Ammon's horn (tissue), 1 donor: Measurements from ENCODE around the gene TMEM59.
"Not testable (repeated sequence)": the region's sequence is repeated elsewhere in the genome, so short reads cannot be mapped to it uniquely, and the experiment has no call there.

ENCODE experiments used
- DNase-seq: peaks from one replicate; pipeline ENCODE4 v3.0.0-alpha.2; 2016; ENCODE audit warnings: low spot score

The TMEM59 gene

DNA sequence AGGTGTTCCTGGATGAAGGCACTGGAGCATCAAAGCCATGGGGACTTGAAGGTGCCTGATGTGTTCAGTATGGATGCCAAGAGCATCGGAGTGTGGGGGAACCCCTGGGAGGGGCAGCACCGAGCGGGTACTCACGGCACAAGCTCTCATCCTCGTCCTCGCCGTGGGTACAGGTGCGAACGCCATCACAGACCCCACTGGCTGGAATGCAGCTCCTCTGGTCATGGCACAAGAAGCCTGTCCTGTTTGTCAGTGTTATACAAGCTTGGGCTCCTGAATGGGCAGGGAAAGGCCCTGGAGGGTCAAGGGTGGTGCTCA is 41.0 kb downstream of the TMEM59 start:
- DNase-seq: no peak

DNA sequence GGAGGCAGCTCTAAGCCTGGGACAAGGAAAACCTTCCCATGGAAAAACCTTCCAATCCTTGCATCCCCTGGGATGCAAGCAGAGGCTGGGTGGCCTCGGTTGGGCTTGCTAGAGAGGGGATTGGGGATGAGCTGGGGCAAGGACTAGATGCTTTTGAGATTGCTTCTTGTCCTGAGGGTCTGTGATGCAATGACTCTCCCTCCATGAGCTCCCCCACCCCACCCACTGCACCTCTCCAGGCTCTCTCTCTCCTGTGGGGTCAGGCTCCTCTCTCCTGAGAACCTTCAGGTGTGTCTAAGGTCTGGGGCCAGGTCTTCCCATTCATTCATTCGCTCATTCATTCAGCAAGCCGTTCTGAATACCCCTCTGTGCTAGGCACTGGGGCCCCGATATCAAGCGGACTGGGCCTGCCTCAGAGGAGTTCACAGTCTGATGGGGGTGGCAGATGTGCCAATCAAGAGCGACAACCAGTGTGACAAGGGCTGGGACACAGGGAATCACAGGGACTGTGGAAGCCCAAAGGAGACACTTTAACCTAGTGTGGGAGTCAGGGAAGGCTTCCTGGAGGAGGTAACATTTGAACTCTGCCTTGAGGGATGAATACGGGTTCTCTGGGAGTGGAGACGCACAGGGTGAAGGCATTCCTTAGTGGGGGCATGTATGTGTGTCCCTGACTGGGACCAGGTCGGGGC is 41.5 kb downstream of the TMEM59 start:
- no peak for DNase-seq

DNA sequence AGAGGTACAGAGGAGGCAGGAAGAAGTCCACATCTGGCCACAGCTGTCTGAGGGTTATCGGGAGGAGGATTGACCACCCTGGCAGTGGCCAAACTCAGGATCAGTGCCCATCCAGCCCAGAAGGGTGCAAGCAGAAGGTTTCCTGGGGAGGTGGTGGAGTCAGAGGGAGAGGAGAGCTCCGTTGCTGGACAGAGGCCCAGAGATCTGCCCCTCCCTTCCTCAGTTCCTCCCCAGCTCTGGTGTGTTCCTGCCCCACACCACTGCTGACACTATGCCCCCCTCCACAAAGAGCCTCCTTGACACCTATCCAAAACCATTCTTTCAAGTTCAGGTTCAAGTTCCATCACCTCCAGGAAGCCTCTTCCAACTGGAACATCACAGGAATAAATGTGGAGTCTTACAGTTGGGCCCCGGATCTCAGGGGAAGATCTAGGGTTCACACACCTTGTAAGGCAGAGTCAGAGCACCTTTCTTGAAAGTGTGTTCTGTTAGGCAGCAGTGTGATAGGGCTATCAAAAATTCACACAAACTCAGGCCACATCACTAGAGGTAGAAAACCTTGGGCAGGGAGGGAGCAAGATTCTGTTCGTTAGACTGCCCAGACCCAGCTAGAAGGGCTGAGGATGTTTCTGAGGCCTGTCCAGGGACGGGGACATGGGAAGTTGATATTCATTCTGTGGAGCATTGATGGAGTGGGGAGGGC is 42.4 kb downstream of the TMEM59 start:
- no peak for DNase-seq

DNA sequence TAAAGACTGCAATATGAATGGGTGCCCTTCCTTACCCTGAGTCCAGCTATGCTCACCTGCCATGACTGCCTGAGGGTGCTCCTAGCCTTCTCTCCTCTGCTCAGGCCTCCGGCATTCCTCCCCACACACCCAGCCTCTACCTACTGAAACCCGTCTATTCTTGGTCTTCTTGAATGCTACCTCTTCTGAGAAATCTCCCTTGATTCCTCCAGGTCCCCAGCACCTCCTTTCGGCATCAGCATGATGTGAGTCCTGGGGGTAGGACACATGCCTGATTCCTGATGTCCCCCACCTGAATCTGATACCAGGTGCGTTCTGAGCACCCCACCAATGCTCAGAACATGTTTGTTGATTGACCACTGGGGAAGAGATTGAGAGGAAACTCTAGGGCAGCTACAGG is 43.6 kb downstream of the TMEM59 start:
- no peak for DNase-seq

DNA sequence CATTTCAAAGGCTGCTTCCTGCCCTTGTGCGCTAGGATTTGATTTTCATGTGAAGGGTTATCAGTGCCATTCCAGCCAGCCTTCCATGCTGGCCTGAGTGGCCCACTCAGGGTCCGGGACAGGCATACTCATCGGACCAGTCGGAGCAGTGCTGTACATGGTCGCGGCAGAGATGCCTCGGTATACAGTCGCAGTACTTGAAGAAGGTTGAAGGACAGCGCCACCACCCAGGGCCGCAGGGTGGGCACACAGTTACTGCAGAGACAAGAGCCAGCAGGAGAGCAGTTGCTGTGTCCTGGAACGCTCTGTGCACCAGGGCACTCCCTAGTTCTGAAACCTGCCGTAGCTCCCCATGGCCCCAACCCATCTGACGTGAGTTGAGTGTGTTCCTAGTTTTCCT is 44.1 kb downstream of the TMEM59 start:
- DNase-seq: no peak

DNA sequence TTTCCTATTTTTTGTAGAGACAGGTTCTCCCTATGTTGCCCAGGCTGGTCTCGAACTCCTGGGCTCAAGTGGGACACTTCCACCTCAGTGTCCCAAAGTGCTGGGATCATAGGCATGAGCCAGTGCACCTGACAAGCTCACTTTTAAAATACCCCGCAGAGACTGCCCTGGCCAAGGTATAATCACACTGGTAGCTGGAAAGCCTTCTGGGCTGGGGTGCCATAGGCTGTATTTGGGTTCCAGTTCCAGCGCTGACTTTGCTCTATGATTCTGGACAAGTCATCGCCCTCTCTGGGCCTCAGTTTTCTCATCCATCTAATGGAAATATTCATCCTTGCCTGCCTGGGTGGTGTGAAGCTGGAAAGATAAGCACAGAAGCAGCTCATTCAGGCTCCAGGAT is 45.4 kb downstream of the TMEM59 start:
- DNase-seq: no peak

DNA sequence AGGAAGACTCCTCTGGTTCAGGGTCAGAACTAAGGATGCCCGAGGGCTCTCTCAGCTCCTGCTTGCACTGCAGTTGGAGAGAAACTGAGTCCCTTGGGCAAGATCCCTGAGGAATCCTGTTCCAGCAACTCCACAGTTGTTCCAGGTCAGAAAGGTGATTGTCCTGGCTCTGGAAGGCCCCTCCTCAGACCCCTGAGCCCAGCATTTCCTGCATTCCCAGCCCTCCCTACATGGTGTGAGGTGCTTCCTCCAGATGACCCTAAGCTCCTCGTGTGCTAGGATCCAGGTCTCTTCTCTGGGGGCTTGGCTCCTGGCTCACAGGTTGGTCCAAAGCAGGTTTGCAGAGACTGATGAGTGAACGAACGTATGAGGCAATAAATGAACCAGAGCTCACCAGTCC is 46.5 kb downstream of the TMEM59 start:
- no peak for DNase-seq

DNA sequence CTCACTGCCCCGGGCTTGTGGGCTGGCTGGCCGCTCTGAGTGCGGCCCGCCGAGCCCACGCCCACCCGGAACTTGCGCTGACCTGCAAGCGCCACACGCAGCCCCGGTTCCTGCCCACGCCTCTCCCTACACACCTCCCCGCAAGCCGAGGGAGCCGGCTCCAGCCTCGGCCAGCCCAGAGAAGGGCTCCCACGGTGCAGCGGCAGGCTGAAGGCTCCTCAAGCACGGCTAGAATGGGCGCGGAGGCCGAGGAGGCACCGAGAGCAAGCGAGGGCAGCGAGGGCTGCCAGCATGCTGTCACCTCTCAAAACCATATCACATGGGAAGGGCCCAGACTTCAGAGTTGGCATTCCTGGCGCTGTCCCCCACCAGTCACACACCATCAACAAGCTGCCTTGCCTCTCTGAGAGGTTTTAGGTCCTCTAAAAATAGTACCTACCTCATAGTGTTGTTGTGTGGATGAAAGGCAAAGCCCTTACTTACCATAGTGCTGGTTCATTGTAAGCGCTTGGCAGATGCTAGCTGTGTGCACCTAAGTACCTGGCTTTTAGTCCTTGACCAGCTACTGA is 48.4 kb downstream of the TMEM59 start:
- DNase-seq: no peak

DNA sequence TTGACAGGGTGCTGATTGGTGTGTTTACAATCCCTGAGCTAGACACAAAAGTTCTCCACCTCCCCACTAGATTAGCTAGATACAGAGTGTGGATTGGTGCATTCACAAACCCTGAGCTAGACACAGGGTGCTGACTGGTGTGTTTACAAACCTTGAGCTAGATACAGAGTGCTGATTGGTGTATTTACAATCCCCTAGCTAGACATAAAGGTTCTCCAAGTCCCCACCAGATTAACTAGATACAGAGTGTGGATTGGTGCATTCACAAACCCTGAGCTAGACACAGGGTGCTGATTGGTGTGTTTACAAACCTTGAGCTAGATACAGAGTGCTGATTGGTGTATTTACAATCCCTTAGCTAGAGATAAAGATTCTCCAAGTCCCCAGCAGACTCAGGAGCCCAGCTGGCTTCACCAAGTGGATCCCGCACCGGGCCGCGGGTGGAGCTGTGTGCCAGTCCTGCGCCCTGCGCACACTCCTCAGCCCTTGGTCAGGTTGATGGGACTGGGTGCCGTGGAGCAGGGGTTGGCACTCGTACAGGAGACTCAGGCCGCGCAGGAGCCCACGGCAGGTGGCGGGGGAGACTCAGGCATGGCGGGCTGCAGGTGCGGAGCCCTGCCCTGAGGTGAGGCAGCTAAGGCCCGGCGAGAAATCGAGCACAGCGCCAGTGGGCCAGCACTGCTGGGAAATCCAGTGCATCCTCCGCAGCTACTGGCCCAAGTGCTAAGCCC is 49.1 kb downstream of the TMEM59 start:
- DNase-seq: not testable (repeated sequence)

DNA sequence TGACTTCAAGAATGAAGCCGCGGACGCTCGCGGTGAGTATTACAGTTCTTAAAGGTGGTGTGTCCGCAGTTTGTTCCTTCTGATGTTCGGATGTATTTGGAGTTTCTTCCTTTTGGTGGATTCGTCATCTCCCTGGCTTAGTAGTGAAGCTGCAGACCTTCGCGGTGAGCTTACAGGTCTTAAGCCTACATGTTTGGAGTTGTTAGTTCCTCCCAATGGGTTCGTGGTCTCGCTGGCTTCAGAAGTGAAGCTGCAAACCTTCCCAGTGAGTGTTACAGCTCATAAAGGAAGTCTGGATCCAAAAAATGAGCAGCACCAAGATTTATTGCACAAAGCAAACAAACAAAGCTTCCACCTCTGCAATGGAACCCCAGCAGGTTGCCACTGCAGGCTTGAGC is 49.8 kb downstream of the TMEM59 start:
- no peak for DNase-seq

DNA sequence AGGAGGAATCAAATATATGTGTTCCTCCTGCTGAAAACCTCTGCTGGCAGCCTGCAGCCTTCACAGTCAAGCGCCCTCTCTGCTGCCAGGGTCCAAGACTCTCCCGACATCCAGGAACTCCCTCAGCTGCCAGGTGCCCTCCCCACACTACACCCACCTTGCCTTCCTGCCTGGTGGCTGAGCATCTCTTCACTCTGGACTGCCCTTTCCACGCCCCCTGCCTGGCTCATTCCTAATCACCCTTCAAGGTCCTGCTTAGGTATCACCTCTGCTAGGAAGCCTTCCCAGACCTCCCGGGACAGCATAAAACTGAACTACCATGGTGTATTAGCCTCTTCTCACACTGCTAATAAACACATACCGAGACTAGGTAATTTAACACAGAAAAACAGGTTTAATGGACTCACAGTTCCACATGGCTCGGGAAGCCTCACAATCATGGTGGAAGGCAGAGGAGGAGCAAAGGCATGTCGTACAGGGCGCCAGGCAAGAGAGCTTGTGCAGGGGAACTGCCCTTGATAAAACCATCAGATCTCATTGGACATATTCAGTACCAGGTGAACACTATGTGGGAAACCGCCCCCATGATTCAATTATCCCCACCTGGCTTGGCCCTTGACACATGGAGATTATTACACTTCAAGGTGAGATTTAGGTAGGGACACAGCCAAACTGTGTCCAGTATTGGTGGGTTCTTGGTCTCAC is 50.3 kb downstream of the TMEM59 start:
- DNase-seq: no peak

DNA sequence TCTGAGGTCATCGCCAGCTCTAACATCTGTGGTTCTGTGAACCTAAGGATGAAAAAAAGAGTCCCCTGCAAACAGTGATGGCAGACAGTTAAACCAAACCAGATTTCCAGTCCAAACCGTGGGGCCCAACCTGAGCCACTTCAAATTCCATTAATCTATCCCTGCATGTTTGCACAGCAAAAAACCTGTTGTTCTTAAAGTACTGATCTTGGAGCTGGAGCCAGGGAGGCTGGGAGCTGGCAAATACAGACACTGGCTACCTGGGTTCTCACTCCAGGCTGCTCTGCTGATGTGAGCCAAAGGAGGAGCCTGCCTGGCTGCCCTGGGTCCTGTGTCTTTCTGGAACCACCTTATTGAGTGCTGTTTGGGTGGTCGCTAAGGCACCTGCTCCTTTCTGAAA is 51.4 kb downstream of the TMEM59 start:
- DNase-seq: no peak

DNA sequence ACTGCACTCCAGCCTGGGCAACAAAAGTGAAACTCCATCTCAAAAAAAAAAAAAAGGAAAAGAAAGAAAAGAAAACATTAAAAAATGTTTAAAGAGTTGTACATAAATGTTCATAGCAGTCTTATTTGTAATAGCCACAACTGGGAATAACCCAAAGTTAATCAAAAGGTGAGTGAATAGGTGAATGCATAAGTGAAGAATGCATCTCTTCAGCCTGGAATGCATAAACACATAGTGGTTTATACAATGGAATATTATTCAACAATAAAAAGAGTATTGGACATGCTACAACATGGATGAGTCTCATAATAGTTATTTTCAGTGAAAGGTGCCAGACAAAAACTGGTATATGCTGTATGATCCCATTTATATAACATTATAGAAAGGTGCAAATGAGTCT is 53.1 kb downstream of the TMEM59 start:
- DNase-seq: no peak

DNA sequence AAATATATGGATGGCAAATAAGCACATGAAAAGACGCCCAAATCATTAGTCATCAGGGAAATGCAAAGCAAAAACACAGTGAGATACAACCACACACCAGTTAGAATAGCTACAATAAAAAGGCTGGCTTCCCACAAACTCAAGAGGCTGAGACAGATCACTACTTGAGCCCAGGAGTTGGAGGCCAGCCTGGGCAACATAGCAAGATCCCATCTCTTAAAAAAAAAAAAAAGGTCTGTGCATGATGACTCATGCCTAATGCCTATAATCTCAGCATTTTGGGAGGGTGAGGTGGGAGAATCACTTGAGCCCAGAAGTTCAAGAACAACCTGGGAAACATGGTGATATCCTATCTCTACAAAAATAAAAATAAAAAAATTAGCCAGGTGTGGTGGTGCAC is 54.8 kb downstream of the TMEM59 start:
- DNase-seq: no peak

DNA sequence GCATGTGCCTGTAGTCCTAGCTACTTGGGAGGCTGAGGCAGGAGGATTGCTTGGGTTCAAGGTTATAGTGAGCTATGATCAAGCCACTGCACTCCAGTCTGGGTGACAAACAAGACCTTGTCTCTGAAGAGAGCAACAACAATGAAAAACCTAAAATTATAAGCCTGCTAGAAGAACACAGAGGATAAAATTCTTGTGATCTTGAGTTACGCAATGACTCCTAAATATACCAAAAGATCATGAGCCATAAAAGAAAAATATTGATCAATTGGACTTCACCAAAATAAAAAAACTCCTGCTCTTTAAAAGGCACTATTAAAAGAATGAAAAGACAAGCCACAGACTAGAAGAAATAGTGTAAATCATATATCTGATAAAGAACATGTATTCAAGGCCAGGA is 57.3 kb downstream of the TMEM59 start:
- no peak for DNase-seq

DNA sequence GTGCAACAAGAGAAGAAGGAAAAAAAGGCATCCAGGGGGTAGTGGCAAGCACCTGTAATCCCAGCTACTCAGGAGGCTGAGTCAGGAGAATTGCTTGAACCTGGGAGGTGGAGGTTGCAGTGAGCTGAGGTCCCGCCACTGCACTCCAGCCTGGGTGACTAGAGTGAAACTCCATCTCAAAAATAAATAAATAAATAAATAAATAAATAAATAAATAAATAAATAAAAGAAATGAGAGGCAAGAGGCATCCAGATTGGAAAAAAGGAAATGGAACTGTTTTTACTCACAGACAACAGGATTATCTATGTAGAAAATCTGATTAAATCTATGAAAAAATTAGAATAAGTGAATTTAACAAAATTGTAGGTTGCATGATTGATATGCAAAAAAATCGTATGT is 58.5 kb downstream of the TMEM59 start:
- DNase-seq: not testable (repeated sequence)

DNA sequence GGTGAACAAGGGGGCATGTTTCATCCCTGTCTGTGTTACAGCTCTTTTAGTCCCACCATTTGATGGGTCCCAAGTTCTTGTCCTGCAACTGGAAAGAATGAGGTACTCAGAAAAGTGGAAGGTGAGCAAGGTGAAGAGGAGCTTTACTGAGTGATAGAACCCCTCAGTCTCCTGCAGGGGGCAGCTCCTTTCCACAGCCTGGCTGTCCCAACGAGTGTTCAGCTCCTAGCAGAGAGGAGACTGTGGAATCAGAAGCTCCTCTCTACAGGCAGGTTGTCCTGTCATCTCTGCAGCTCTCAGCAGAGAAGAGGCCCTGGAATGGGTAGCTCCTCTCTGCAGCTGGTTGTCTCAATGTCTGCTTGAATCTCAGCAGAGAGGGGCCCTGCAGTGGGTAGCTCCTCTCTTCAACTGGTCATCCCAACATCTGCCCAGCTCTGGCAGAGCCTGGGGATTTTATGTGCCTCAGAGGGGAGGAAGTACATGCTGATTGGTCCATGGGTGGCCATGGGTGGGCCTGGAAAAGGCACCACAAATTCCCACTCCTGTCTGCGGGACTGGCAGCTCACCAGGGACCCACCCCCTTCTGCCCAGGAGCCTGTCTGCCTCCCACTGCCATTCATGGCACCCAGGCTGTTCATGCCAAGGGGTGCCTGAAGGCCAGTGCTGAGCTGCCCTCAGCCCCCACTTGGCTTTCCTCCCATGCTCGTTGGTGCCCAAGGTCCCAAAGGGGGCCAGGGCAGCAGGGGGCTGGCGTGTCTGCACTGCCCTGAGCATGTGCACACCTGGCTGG is 60.7 kb downstream of the TMEM59 start:
- DNase-seq: no peak

DNA sequence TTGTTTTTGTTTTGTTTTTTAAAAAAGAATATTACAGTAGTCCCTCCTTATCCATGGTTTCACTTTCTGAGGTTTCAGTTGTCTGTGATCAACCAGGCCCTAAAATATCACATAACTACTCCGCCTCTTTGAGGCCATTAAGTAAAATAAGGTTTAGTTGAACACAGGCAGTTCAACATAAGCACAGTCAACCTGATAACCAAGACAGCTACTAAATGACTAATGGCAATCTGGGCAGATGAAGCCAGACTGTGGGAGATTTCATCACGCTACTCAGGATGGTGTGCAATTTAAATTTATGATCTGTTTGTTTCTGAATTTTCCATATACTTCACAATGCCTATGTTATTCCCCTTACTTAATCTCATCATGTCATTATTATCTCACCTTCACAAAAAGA is 65.1 kb downstream of the TMEM59 start:
- DNase-seq: no peak

DNA sequence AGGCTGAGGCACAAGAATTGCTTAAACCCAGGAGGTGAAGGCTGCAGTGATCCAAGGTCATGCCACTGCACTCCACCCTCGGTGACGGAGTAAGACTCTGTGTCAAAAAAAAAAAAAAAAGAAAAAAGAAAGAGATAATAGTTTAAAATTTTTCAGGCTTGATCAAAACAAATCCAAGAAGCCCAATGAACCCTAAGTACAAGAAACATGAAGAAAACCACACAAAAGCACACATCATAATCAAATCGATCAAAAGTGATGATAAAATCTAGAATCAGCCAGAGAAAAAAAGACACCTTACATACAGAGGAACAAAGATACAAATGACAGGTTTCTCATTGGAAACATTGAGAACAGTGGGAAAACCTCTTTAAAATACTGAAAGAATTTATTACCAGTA is 66.5 kb downstream of the TMEM59 start:
- no peak for DNase-seq

DNA sequence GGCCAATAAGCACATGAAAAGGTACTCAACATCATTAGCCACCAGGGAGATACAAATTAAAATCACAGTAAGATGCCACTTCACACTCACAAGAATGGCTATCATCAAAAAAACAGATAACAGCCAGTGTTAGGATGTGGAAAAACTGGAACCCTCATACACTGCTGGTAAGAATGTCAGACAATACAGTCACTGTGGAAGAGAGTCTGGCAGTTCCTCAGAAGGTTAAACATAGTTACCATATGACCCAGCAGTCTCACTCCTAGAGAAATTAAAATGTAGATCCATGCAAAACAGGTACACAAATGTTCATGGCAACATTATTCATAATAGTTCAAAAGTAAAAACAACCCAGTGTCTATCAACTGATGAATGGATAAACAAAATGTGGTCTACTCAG is 68.3 kb downstream of the TMEM59 start:
- DNase-seq: no peak

DNA sequence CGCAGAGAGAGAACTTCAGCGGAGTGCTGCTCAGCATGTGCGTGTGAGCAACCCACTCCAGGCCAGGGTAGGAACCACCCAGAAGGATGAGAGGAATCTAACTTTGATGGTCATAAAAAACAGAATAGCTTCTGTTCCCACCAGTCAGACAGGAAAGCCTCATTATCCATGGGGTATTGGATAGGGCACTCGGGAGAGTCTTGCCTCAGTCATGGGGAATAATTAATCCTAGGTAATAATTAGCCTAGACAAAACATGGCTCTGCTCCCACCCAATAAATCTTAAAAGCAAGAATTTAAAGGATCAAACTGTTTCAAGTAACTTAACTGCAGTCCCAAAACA is 70.3 kb downstream of the TMEM59 start:
- no peak for DNase-seq
